Measurements from ENCODE around the gene SIGLEC11. TPM values are rescaled to one million over a fixed set of nuclear protein-coding genes. Genes with fewer than 3 reads are reported as not detected.

The SIGLEC11 gene
- total and polyA plus RNA-seq, 2 of the 13 experiments (the other 11 are each of a cell fraction or from before 2014, with no cell fraction given) = not detected

DNA sequence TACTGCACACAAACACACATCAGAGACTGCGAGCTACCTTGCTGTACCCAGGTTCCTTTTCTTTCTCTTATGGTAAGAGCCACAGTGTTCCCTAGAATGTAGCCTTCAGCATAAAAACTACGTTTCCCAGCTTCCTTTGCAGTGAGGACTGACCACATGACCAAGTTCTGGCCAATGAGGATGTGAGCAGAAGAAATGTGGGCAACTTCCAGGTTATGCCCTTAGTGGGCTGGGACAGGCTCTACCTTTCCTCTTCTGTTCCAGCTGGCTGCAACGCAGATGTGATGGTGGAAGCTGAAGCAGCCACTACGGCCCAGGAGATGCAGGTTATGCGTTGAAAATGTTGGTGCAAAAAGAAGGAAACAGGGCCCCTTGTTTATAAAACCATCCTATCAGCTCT lies 36.7 kb upstream of the SIGLEC11 start (continued):
- TF ChIP-seq ELF1 (CRISPR knock-in tag; IDR thresholded peaks at IDR 0.05) (peak; percentile 62), ZNF850 (CRISPR knock-in tag; conservative IDR thresholded peaks at IDR 0.05) (no peak), ZNF143 (CRISPR knock-in tag; IDR thresholded peaks at IDR 0.05) (peak; percentile 90), ZNF556 (CRISPR knock-in tag; IDR thresholded peaks at IDR 0.05; ENCODE audit: borderline replicate concordance) (no peak), ZNF382 (CRISPR knock-in tag; IDR thresholded peaks at IDR 0.05; ENCODE audit: borderline replicate concordance) (no peak), THAP11 (CRISPR knock-in tag; IDR thresholded peaks at IDR 0.05) (peak; percentile 97), SMC3 (IDR thresholded peaks at IDR 0.05; ENCODE audit: low read length) (no peak), NR2C2 (CRISPR knock-in tag; IDR thresholded peaks at IDR 0.05; ENCODE audit: borderline replicate concordance) (peak; percentile 81; the same call in 1 of the 2 replicates), RFXANK (CRISPR knock-in tag; IDR thresholded peaks at IDR 0.05) (no peak), RXRB (CRISPR knock-in tag; IDR thresholded peaks at IDR 0.05; ENCODE audit: borderline replicate concordance) (no peak), NFE2L1 (CRISPR knock-in tag; IDR thresholded peaks at IDR 0.05; ENCODE audit: borderline replicate concordance) (no peak), FLYWCH1 (CRISPR knock-in tag; IDR thresholded peaks at IDR 0.05) (no peak), NFRKB (IDR thresholded peaks at IDR 0.05) (no peak), NFYC (CRISPR knock-in tag; IDR thresholded peaks at IDR 0.05) (peak; percentile 86), SUZ12 (IDR thresholded peaks at IDR 0.05; ENCODE audit: low read depth, low read length) (peak; percentile 37; the same call in 1 of the 2 replicates), HCFC1 (IDR thresholded peaks at IDR 0.05; ENCODE audit: low read depth, low read length) (peak; percentile 70)
- TF ChIP-seq, protein P1, sequence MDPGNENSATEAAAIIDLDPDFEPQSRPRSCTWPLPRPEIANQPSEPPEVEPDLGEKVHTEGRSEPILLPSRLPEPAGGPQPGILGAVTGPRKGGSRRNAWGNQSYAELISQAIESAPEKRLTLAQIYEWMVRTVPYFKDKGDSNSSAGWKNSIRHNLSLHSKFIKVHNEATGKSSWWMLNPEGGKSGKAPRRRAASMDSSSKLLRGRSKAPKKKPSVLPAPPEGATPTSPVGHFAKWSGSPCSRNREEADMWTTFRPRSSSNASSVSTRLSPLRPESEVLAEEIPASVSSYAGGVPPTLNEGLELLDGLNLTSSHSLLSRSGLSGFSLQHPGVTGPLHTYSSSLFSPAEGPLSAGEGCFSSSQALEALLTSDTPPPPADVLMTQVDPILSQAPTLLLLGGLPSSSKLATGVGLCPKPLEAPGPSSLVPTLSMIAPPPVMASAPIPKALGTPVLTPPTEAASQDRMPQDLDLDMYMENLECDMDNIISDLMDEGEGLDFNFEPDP (CRISPR knock-in tag; conservative IDR thresholded peaks at IDR 0.05) = no peak
- TF ChIP-seq, protein P2, sequence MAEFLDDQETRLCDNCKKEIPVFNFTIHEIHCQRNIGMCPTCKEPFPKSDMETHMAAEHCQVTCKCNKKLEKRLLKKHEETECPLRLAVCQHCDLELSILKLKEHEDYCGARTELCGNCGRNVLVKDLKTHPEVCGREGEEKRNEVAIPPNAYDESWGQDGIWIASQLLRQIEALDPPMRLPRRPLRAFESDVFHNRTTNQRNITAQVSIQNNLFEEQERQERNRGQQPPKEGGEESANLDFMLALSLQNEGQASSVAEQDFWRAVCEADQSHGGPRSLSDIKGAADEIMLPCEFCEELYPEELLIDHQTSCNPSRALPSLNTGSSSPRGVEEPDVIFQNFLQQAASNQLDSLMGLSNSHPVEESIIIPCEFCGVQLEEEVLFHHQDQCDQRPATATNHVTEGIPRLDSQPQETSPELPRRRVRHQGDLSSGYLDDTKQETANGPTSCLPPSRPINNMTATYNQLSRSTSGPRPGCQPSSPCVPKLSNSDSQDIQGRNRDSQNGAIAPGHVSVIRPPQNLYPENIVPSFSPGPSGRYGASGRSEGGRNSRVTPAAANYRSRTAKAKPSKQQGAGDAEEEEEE (CRISPR knock-in tag; IDR thresholded peaks at IDR 0.05; ENCODE audit: borderline replicate concordance) = no peak
